Frontal cortex (tissue), 4 donors: Measurements from ENCODE around the gene YEATS4. TPM values are rescaled to one million over a fixed set of nuclear protein-coding genes. Genes with fewer than 3 reads are reported as not detected.
"Not testable (repeated sequence)": the region's sequence is repeated elsewhere in the genome, so short reads cannot be mapped to it uniquely, and the experiment has no call there.

Source experiments
- DNase-seq, 2 donors: peaks; one replicate each; pipeline ENCODE4 v3.0.0; 2012; ENCODE audit warnings: low spot score in 2 of 2
- FAIRE-seq: peaks from 2 replicates; lab custom pipeline; 2012; peaks lifted over from hg19 to GRCh38; lab: Jason Lieb, UNC
- total RNA-seq: library from RNA; depleted of rRNA; stranded (reverse); fragments of >200 nt; gene quantifications from one replicate; pipeline ENCODE4 v1.2.3, GENCODE V29; 2014
- donor health status: control.
- donor health status: control.
- donor health status: control.

YEATS4 gene
- total RNA-seq: 46.5 TPM

DNA sequence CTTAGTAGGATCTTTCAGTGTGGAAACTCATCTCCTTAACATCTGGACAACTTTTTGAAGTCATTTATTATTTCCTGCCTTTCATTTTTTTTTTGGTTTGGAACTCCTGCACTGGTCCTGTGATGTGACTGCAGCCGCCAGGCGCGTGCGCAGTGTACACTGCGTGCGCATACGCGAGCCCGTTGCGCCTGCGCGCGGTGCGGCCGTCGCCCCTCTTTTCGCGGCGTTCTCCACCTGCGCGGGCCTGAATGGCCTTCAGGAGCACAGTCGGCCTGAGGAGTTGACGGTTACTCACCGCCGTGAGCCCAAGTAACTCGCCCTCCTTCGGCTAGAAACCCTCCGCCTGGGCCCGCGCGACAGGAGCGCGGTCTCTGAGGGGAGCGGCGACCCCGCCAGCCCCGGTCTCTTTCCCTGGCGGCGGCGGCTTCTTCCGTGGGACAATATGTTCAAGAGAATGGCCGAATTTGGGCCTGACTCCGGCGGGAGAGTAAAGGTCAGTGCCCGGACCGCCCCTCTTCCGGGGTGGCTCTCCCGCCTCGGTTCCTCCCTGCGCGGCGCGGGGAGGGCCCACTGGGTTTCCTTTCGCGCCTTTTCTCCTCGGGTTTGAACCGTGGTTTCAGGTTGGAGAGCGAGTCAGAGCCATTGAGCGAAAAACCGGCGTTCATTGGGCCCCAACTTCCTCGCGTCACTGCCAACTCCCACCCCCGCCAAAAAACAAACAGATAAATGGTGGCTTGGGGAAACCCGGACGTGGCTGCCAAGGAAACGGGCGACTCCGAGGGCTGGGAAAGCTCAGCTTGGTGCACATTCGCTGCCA is at the start of gene YEATS4:
TSS of gene YEATS4 (plus strand) at position 213 of the 817 bp plus-strand sequence. CDS start at position 443, 230 bp downstream.
- no peak for FAIRE-seq
- DNase-seq: peak; percentile 82

DNA sequence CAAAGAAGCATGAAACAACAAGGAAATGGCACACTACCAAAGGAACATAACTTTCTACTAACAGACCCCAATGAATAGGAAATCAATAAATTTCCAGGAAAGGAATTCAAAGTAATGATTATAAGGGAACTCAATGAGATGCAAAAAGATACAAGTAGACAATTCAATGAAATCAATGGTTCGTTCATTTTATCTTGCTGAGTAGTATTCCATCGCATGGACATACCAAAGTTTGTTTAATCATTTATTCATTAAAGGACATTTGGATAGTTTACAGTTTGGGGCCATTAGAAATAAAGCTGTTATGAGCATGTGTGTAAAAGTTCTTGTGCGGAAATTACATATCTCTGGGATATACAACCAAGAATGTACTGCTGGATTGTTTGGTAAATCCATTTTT is 46.3 kb upstream of the YEATS4 start:
- FAIRE-seq (no peak), DNase-seq (no peak)

DNA sequence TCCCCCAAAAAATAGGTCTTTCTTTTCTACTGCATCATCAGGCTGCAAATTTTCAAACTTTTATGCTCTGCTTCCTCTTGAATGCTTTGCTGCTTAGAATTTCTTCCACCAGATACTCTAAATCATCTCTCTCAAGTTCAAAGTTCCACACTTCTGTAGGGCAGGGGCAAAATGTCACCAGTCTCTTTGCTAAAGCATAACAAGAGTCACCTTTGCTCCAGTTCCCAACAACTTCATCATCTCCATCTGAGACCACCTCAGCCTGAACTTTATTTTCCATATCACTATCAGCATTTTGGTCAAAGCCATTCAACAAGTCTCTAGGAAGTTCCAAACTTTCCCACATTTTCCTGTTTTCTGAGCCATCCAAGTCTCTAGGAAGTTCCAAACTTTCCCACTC is 42.8 kb upstream of the YEATS4 start:
- not testable (repeated sequence) for FAIRE-seq, DNase-seq

DNA sequence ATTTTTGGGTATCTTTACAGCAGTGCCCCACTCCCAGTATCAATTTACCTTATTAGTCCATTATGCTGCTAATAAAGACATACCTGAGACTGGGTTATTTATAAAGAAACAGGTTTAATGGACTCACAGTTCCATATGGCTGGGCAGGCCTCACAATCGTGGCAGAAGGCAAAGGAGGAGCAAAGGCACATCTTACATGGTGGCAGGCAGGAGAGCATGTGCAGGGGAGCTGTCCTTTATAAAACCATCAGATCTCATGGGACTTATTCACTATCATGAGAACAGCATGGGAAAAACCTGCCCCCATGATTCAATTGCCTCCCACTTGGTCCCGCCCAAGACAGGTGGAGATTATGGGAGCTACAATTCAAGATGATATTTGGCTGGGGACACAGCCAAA is 42.3 kb upstream of the YEATS4 start:
- DNase-seq, FAIRE-seq: not testable (repeated sequence)

DNA sequence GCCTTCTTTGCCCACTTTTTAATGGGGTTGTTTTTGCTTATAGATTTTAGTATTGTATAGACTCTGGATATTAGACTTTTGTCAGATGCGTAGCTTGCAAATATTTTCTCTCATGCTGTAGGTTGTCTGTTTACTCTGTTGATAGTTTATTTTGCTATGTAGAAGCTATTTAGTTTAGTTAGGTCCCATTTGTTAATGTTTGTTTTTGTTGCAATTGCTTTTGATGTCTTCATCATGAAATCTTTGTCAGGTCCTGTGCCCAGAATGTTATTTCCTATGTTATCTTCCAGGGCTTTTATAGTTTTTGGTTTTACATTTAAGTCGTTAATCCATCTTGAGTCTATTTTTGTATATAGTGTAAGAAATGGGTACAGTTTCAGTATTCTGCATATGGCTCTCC is 41.3 kb upstream of the YEATS4 start:
- no peak for FAIRE-seq
- no peak for DNase-seq

DNA sequence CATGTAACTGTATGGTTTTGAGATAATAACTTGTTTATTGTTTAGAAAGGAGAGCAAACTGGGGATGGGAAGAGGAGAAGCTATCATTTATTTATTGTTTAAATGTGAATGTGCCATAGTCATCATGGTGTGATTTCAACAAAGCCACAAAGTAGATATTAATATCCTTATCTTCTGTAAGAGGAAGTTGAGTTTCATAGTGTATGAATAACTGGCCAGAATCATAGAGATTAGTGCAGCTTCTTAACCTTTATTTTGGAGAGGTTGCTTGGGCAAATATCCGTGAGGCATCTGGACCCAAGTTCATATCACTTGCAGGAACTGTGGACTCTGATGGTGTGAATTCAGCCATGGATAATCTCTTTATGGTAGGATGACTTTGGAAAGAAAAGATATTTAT is 38.2 kb upstream of the YEATS4 start:
- DNase-seq: no peak
- FAIRE-seq: no peak

DNA sequence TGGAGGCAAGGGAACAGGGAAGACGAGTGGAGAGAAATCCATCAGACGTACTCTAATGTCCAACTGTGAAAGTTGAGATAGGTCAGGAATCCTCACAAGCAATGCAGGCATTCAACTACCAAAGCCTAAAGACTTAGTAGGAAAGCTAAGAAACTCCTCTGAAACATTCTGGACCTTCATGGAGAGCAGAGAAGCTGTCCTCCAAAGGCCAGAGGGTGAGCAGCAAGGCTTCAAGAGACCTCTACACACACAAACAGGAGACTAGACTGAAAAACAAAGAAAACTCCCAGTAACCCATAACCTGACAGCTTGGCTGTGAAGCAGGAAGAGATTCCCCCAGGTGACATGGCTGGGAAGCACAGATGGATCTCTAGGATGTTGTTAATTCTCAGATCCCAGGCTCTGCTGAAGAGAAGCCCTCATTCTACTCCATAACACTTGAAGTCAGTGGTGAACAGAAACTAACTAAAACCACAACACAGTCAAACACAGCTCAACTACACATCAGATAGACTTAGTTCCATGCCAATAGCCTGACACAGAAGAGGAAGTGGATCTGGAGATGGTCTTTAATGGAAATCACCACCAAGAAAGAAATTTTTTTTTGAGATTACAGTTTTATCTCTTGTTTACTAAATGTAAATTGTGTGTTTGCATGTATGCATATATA is 34.6 kb upstream of the YEATS4 start:
- no peak for FAIRE-seq
- no peak for DNase-seq

DNA sequence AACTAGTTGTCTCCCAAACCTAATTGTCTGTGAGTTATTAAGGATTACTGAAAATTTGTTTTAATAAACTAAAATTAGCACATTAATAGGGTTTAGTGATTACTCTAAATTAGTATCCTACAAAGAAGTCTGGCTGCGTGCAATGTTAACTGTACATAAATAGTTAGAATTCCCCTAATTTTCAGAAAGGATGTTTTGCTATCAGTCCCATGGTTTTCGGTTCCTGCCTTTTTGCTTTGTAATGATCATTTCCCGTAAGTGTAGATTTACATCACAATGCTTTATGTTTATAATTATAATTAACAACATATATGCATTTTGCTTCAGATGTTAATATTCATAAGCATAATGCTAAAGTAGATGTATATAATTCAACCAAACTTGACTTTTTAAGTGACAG is 31.1 kb upstream of the YEATS4 start:
- DNase-seq (no peak), FAIRE-seq (no peak)

DNA sequence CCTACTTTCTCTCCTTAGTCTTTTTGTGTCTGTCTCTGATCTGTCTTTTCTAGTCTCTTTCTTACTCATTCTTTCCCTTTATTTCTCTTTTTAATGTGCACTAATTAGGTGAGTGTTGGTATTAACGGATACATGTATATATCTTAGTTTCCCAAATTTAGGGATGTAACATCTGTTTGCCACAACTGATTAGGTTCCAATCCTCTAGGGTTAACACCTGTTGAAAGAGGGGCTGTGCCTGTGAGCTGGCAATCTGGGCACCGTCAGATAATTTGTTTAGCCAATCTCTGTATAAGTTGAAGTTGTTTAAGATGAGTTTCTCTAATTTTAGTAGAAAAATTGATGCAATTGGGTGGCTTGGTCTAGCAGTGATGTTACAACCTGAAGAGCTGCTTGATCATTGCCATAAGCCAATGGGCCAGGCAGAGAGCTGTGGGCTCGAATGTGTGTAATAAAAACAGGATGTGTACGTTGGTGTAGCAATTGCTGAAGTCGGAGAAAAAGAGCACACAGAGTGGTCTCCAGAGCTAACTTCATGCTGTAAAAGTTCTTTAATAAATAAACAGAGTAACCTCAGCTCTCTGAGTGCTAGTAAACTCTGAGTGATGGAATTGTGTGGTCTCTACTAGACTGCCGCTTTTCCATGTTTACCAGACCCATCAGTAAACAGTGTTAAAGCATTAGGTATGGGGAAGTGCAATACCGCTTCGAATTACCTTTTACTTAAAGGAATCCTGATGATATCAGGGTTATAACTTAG is 29.7 kb upstream of the YEATS4 start:
- no peak for FAIRE-seq
- DNase-seq: no peak

DNA sequence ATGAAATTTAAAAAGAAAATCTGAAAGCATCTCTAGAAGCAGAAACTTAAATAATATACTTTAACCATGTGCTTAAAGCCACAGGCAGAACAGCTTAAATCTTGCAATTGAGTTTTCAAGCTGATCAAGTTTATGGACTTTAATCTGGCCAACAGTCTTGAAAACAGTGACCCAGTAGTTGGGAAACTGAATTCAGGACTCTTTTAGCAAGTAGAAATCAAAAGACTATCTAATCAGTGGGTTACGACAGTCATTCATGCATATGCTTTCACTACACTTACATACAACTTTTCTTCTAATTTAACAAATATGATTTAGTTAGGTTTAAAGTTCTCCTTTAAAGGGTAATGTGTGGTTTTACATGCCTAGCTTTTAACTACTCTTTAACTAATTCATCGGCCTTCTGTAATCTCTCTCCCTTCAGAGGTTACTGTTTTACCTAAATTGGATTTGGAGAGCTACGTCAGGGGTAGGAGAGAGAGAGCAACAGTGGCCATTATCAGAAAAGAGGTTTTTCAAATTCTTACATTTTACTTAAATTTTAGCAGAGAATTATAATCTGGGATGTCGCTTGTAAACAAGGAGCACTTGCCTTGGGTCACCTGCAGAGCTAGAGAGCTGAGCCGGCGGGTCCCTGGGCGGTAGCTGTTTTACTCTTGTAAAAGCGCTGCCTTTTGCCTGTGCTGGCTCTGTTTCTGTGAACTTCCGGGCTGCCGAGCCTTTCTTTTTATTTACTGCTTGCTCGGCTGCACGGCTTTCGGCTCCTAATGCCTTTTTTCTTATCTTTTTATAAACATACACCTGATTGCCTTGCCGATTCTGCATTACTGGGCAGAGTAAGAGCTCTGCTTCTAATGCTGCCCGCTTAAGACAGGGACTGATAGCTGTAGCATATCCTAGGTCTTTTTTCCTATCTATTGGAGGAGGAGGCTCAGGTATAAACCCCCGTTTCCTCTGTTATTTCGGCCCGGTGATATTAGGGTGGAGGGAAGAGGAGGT is 28.8 kb upstream of the YEATS4 start:
- no peak for DNase-seq
- no peak for FAIRE-seq

DNA sequence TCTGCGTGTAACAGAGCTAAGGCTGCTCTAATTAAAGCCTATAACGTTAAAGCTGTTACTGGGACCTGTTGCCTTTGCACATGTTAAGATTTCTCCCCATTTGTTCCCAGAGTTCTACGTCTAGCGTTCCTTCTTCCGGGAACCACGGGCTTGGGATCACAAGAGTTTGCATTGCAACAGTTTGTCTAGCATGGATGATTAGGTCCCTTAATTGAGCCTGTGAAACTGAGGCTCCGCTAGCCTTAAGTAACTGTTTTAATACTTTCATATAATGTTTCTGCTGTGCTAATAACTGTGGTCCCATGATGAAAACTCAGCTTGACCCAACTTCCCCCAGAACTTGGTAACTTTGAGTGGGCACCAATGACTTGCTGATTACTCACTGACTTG is 28.0 kb upstream of the YEATS4 start:
- no peak for DNase-seq
- FAIRE-seq: no peak

DNA sequence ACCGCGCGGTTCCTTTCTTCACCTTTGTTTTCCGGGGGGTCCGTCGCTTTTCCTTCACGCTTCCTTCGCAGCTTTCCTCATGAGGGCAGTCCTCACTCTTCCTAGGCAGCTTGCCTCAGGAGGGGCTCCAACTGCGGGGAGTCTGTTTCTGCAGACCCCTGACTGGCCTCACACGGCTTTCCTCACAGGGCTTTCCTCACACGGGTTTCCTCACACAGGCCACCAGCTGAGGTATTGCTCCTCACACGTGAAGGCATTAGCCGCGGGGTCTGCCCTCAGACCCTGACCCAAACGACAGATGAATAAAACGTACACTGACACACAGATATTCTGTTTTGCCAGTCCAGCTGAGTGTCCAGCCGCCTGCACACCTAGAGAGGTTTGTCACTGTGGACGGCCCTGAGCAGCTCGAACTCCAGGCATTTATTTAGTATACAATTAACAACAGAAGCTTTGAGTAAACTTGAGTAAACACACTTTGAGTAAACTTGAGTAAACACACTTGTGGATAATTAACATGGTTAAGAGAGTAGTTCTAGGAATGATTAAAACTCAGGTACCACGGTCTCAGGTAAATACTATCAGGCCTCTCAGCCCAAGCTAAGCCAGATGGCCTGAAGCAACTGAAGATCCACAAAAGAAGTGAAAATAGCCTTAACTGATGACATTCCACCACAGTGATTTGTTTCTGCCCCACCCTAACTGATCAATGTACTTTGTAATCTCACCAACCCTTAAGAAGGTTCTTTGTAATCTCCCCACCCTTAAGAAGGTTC is 27.4 kb upstream of the YEATS4 start:
- DNase-seq: no peak
- FAIRE-seq: no peak

DNA sequence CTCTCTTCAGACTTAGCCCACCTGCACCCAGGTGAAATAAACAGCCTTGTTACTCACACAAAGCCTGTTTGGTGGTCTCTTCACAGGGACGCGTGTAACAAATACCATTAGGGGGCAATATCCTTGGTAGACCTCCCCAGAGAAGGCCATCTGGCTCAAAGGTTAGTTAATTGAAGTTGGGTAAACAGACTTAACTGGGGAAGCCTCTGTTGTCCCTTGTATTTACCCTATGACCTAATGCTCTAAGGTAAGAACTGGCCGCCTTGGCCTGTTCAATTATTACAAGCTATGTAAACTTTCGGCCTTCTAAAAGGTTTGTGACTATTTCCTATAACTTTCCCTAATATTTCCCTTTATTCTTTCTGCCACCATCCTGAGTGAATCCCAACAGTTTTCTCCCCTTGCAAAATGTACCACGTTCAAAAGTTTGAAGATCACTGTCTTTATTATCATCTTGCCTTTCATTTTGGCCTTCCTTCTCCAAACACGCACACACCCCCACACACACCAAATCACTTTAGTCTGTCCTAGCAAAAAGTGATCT is 26.7 kb upstream of the YEATS4 start:
- no peak for DNase-seq
- FAIRE-seq: no peak

DNA sequence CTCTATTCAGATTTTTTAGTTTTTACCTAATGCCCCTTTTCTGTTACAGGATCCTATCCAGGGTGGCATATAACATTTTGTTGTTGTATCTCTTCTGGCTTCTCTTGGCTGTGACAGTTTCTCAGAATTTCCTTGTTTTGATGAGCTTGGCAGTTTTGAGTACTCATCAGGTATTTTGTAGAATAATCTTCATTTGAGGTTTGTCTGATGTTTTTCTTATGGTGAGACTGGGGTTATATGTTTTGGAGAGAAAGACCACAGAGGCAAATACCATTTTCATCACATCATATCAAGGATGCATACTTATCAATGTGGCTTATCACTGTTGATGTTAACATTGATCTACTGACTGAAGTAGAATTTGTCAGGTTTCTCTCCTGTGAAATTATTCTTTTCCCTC is 25.4 kb upstream of the YEATS4 start:
- DNase-seq (no peak), FAIRE-seq (no peak)

DNA sequence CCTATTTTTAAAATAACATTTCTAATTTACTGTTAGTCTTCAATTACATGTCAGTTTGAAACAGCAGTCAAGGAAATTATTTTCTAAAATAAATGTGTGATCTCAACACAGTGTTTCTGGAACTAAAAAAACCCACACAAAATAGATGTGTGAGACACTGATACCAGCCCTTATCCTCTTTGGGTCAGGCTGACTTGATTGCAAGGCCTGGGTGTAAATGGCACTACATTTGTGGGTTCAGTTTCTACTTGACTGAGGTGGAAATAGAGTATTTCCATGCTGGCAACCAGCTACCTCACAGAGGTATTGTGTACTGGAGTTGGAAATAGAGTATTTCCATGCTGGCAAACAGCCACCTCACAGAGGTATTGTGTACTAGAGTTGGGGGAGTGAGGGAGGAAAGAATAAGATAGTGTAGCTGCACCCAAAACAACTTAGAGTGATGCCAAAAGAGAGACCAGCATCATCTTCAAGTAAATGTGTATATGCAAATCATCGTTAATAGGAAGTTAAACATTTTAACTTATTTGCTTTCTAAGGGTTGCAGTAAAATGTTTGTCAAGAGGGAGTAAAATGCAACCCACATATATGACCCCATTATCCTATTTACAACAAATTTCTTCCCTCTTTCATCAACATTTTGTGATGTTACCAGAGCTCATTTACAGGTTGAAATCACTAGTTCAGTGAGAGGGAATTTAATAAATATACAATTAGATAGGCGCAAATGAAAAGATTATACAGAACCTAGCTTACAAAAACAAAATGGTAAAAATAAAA is 22.0 kb upstream of the YEATS4 start:
- FAIRE-seq (no peak), DNase-seq (no peak)

DNA sequence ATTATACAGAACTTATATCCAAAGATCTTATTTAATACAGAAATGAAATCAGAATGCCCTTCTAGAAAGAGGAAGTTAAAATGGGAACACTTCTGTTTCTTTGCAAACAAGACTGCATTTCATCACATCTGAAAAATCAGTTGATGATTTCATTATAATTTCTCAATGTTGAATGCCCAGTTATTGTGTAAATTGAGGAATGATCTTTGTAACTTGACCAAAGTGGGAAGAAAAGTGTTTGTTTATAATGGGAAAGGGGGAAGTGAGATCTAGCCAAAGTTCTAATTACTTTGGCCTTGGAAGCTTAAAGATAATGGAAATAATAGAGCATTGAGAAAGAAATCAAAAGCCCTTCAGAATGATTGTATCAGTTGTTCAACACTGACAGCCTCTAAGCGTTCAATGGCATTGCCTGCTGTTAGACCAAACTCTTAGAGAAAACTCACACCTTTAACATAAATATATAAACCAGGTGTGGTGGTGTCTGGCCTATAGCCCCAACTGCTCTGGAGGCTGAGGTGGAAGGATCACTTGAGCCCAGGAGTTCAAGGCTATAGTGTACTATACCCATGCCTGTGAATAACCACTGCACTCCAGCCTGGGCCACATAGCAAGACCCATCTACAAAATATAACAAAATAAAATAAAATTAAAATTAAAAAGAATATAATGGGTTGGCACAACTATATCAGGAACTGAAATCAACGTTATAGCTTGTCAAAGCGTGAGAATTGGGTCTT is 21.3 kb upstream of the YEATS4 start:
- FAIRE-seq (no peak), DNase-seq (no peak)

DNA sequence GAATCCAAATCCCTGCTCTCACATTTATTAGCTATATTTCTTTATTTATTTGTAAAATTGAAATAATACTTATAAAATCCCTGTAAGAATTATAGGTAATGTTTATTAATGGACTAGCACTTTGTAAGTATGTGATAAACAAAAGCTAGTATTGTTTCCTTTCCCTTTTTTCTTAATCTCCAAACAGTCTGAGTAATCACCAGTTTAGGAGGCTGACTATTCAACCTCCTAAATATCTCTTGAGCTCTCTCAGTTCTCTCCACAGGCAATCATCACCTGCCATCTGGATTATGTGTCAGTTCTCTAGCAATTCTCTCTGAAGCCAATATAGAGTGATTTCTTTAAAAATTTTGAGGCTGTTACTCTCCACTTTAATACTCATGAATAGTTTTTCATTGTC is 20.6 kb upstream of the YEATS4 start:
- FAIRE-seq (no peak), DNase-seq (no peak)
